Uterus (tissue), 4 donors: ENCODE measurements around the gene ZNF823. TPM values are rescaled to one million over a fixed set of nuclear protein-coding genes. Genes with fewer than 3 reads are reported as not detected.
A peak's percentile ranks its signal among the peaks of the same experiment; 100 is the strongest.

ENCODE experiments used
- DNase-seq, 2 donors: peaks; one replicate each; pipeline ENCODE4 v3.0.0-alpha.2; 2019 to 2020
- H3K27ac ChIP-seq, 2 donors: fragments of 200-600 bp; sonication (generic); 1 replicate in 1 of 2; 2 replicates in 1 of 2; pipeline ENCODE4 v1.5.1; 2016 to 2018
- H3K27me3 ChIP-seq, 2 donors: fragments of 200-600 bp; sonication (generic); one replicate each; pipeline ENCODE4 v1.5.1; 2018 to 2019; ENCODE audit warnings: control low read depth in 1 of 2
- H3K36me3 ChIP-seq, 2 donors: fragments of 200-600 bp; sonication (generic); one replicate each; pipeline ENCODE4 v1.5.1; 2019; ENCODE audit warnings: control low read depth in 1 of 2
- H3K4me1 ChIP-seq, 2 donors: fragments of 200-600 bp; sonication (generic); one replicate each; pipeline ENCODE4 v1.5.1; 2018 to 2019; ENCODE audit warnings: control low read depth in 1 of 2
- H3K4me3 ChIP-seq, 2 donors: fragments of 200-600 bp; sonication (generic); 1 replicate in 1 of 2; 2 replicates in 1 of 2; pipeline ENCODE4 v1.5.1; 2018 to 2019; ENCODE audit warnings: mild to moderate bottlenecking in 1 of 2
- H3K9me3 ChIP-seq, 2 donors: fragments of 200-600 bp; sonication (generic); one replicate each; pipeline ENCODE4 v1.5.1; 2019; ENCODE audit warnings: control low read depth in 1 of 2
- POLR2A ChIP-seq, 2 donors: fragments of 450-650 bp; IDR thresholded peaks; one replicate each; pipeline ENCODE4 v1.6.1; 2016; ENCODE audit warnings: antibody characterized with exemption in 2 of 2, mild to moderate bottlenecking in 1 of 2, moderate library complexity in 1 of 2
- intact Hi-C: fragments of 100-400 bp; cut with DNase I; formaldehyde crosslinking; loops from one replicate; pipeline ENCODE4 v1.15.1; 2023; ENCODE audit warnings: low total_unique reads
- total RNA-seq, 4 donors: library from RNA; depleted of rRNA in 3 of 4; stranded (reverse); fragments of >200 nt in 3 of 4; gene quantifications; one replicate each; pipeline versions ENCODE4 v1.1.0 to v1.2.4, GENCODE V29; 2014 to 2023
- TF ChIP-seq, protein P1 (sequence below), 4 experiments: fragments of 200-600 bp in 2 of 4; fragments of 450-650 bp in 2 of 4; sonication (generic) in 2 of 4; IDR thresholded peaks; one replicate each; pipeline ENCODE4 v1.5.1; 2016 to 2019; ENCODE audit warnings: antibody characterized with exemption in 4 of 4, mild to moderate bottlenecking in 2 of 4, moderate library complexity in 1 of 4
- donor health status: DM: yes; HTN: yes; CAD: no.

Gene ZNF823
- total RNA-seq, 4 donors from 2014 or later, result 3.2 to 24.1 (median 20.0) TPM

- Histone ChIP-seq H3K27me3 (no peaks in the 10 kb centered on the region), H3K4me3 (no peak overlapping the region), H3K27ac (no peak overlapping the region), H3K9me3 (no peaks in the 10 kb centered on the region), H3K36me3 (no peaks in the 10 kb centered on the region), H3K4me1 (no peaks in the 10 kb centered on the region)
- DNase-seq, result no peak
- TF ChIP-seq, protein P1, sequence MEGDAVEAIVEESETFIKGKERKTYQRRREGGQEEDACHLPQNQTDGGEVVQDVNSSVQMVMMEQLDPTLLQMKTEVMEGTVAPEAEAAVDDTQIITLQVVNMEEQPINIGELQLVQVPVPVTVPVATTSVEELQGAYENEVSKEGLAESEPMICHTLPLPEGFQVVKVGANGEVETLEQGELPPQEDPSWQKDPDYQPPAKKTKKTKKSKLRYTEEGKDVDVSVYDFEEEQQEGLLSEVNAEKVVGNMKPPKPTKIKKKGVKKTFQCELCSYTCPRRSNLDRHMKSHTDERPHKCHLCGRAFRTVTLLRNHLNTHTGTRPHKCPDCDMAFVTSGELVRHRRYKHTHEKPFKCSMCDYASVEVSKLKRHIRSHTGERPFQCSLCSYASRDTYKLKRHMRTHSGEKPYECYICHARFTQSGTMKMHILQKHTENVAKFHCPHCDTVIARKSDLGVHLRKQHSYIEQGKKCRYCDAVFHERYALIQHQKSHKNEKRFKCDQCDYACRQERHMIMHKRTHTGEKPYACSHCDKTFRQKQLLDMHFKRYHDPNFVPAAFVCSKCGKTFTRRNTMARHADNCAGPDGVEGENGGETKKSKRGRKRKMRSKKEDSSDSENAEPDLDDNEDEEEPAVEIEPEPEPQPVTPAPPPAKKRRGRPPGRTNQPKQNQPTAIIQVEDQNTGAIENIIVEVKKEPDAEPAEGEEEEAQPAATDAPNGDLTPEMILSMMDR (IDR thresholded peaks at IDR 0.05), result peak; percentile 35 to 58 (median 54)
- TF ChIP-seq POLR2A (IDR thresholded peaks at IDR 0.05), result no peak
- intact Hi-C loops, result no loop called here
These were observed 38.6 kb downstream of the ZNF823 start for GRCh38 chr19:11699931-11700794.

DNA sequence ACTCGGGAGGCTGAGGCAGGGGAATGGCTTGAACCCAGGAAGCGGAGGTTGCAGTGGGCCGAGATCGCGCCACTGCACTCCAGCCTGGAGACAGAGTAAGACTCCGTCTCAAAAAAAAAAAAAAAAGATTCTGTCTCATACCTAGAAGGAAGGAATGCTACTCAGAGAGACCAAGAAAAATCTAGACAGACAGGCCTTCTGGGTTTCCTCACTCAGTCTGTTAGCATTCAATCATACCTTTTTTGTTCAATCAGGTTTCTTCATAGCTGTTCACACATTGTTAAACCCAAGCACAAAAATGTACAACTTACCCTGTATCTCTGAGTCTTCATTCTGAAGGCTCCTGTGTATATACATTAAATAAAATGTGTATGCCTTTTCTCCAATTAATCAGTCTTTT lies 40.5 kb downstream of the ZNF823 start:
- DNase-seq, result no peak
- Histone ChIP-seq H3K27me3 (no peaks in the 10 kb centered on the region), H3K4me3 (no peak overlapping the region), H3K4me1 (no peaks in the 10 kb centered on the region), H3K27ac (no peak overlapping the region), H3K9me3 (no peaks in the 10 kb centered on the region), H3K36me3 (no peaks in the 10 kb centered on the region)
- TF ChIP-seq, protein P1 (IDR thresholded peaks at IDR 0.05), result no peak
- no peak for TF ChIP-seq POLR2A (IDR thresholded peaks at IDR 0.05)
- intact Hi-C loops, result no loop called here

DNA sequence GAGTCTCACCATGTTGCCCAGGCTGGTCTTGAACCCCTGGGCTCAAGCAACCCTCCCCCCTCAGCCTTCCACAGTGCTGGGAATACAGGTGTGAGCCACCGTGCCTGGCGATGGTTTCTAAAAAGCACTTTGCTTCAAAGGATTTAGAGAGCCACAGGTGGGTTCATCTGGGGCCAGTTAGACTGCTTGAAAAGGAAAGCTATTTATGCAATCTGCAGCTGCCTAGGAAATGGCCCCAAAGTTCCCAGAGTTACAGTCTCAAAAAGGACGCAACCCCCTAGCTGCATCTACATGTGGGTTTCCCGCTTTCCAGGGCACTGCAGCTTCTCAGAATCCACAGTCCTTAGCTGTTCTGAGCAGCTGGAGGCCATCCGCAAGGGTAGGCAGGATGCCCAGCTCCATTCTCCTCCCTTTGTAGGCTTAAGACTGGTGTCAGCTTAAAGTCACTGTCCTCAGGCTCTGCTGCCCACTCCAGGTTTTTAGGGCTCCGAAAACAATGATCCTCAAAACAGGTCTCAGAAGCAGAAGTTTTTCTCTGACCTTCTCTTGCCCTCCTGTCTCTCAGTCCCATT lies 41.4 kb downstream of the ZNF823 start:
- TF ChIP-seq, protein P1 (IDR thresholded peaks at IDR 0.05), result no peak
- TF ChIP-seq POLR2A (IDR thresholded peaks at IDR 0.05), result no peak
- Histone ChIP-seq H3K27me3 (no peaks in the 10 kb centered on the region), H3K36me3 (no peaks in the 10 kb centered on the region), H3K4me3 (no peak overlapping the region), H3K4me1 (no peaks in the 10 kb centered on the region), H3K27ac (no peak overlapping the region), H3K9me3 (no peaks in the 10 kb centered on the region)
- intact Hi-C loops, result no loop called here
- no peak for DNase-seq

DNA sequence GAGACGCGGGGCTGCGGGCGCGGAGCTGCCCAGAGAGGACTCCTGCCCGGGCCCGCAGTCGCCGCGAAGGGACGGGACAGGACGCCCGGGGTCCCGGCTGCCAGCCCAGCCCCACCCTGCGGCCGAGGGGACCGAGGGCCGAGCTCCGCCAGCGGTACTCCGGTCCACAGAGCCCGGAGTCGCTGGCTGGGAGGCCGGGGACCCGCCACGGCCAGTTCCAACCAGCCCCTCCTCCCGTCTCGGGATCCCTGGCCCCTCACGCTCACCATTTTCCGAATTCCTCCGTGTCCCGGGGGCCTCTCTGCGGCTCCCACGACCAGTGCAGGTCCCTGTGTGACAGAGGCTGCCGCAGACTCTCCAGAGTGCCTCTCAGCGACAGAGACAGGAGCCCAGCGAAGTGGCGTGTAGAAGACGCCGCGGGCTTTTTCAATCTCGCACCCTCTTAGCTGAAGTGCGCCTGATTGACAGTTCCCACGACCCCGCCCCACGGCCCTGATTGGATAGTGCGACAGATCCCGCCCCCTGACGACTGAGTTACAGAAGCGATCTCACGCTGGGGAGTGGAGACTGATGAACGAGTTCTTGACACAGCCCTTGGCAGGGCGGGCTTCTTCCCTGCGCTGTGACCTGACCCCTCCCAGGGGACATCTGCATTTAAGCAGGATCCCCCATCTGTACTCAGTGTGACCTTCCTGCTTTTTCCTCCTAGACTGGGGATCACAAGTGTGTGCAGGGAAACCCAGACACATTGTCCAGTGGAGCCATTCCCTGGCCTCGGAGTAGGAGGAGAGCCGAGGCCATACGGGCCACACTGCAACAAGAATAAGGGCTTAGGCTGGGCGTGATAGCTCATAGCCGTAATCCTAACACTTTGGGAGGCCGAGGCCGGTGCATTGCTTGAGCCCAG lies 44.0 kb downstream of the ZNF823 start:
- peak overlapping the region; percentile 61 to 65 for H3K27ac ChIP-seq
- no peaks in the 10 kb centered on the region for H3K27me3 ChIP-seq
- intact Hi-C loops, result no loop called here
- peak; percentile 95 to 96 for DNase-seq
- TF ChIP-seq, protein P1 (IDR thresholded peaks at IDR 0.05), result no peak
- TF ChIP-seq POLR2A (IDR thresholded peaks at IDR 0.05), result peak; percentile 63 to 79
- peak overlapping the region; percentile 69 to 76 for H3K4me3 ChIP-seq
- H3K36me3 ChIP-seq, result no peaks in the 10 kb centered on the region
- no peaks in the 10 kb centered on the region for H3K4me1 ChIP-seq
- no peaks in the 10 kb centered on the region for H3K9me3 ChIP-seq
